GM12878 (cell line): ENCODE measurements around the gene MICAL3. TPM values are rescaled to one million over a fixed set of nuclear protein-coding genes. Genes with fewer than 3 reads are reported as not detected.

Experiments
- BCL3 ChIP-seq: IDR thresholded peaks from 2 replicates; pipeline ENCODE4 v1.6.1; 2011; ENCODE audit warnings: borderline replicate concordance, low read depth, mild to moderate bottlenecking, moderate library complexity, low read length; ENCODE audit not compliant: insufficient read depth, poor library complexity, severe bottlenecking
- EED ChIP-seq: sonication (generic); IDR thresholded peaks from 2 replicates; pipeline ENCODE4 v1.6.1; 2016; ENCODE audit warnings: antibody characterized with exemption, low read depth
- FOXK2 ChIP-seq: fragments of 450-650 bp; IDR thresholded peaks from 2 replicates; pipeline ENCODE4 v1.6.1; 2017; ENCODE audit warnings: mild to moderate bottlenecking, moderate library complexity
- MEF2B ChIP-seq: fragments of 450-650 bp; IDR thresholded peaks from 2 replicates; pipeline ENCODE4 v1.6.1; 2018; ENCODE audit warnings: mild to moderate bottlenecking, moderate library complexity; ENCODE audit not compliant: partially characterized antibody, poor library complexity, severe bottlenecking
- NFYA ChIP-seq: IDR thresholded peaks from 2 replicates; pipeline ENCODE4 v1.6.1; 2011; ENCODE audit warnings: low read depth, mild to moderate bottlenecking, low read length, improper control_type of control experiment, borderline replicate concordance
- PRDM15 ChIP-seq: fragments of 450-650 bp; formaldehyde crosslinking; IDR thresholded peaks from 2 replicates; pipeline ENCODE4 v1.4.0; 2020; ENCODE audit warnings: mild to moderate bottlenecking, moderate library complexity
- RAD21 ChIP-seq: IDR thresholded peaks from 2 replicates; pipeline ENCODE4 v1.6.1; 2011; ENCODE audit warnings: mild to moderate bottlenecking, low read depth, low read length, moderate library complexity; ENCODE audit not compliant: insufficient read depth
- TARDBP ChIP-seq: IDR thresholded peaks from 2 replicates; pipeline ENCODE4 v1.6.1; 2016; ENCODE audit warnings: borderline replicate concordance
- ZNF217 ChIP-seq: fragments of 450-650 bp; IDR thresholded peaks from 2 replicates; pipeline ENCODE4 v1.6.1; 2017; ENCODE audit warnings: antibody characterized with exemption, mild to moderate bottlenecking
- polyA plus RNA-seq, 11 experiments: library from polyadenylated mRNA; depleted of rRNA in 4 of 11; unstranded in 6 of 11; stranded (reverse) in 5 of 11; fragments of >200 nt; fragmentation: Nextera tagmentation in 4 of 11; fragmentation: Illumina TruSeq in 1 of 11; extraction: Ambion mirVana in 4 of 11; extraction: Trizol in 1 of 11; gene quantifications; 1 replicate in 1 of 11; 2 replicates in 10 of 11; pipeline versions ENCODE4 v1.2.1 to v1.2.3, GENCODE V29; 2011 to 2016; ENCODE audit warnings: inconsistent platforms in 2 of 11, missing spikeins in 2 of 11, low read depth in 1 of 11
- total RNA-seq, 4 experiments: library from RNA; depleted of rRNA in 3 of 4; stranded (reverse); fragments of >200 nt in 3 of 4; fragmentation: Illumina TruSeq in 1 of 4; extraction: Trizol in 1 of 4; gene quantifications; 2 replicates each; pipeline versions ENCODE4 v1.2.1 to v1.2.3, GENCODE V29; 2013 to 2021

MICAL3 gene
- total and polyA plus RNA-seq, 10 of the 15 experiments (the other 5 are each of a cell fraction or from before 2014, with no cell fraction given), result 2.6 to 92.2 (median 24.0) TPM

GRCh38 chr22:17911312-17911705 is 113.1 kb downstream of the MICAL3 start (continued):
- TF ChIP-seq PRDM15 (CRISPR knock-in tag), result no peak
- no peak for TF ChIP-seq ZNF217
- no peak for TF ChIP-seq TARDBP
- no peak for TF ChIP-seq MEF2B
- no peak for TF ChIP-seq RAD21
- TF ChIP-seq BCL3, result no peak
- no peak for TF ChIP-seq EED
- TF ChIP-seq FOXK2, result no peak
- TF ChIP-seq NFYA, result no peak
